GM23248 (cell line): ENCODE measurements around the gene HEG1. TPM values are rescaled to one million over a fixed set of nuclear protein-coding genes. Genes with fewer than 3 reads are reported as not detected.

Source experiments
- DNase-seq: peaks from one replicate; pipeline ENCODE4 v3.0.0-alpha.2; 2015
- H2AFZ ChIP-seq: fragments of 200-600 bp; sonication (generic); 2 replicates; pipeline ENCODE4 v1.6.1; 2016; ENCODE audit warnings: antibody characterized with exemption
- H3F3A ChIP-seq: fragments of 200-600 bp; sonication (generic); 2 replicates; pipeline ENCODE4 v1.6.1; 2016; ENCODE audit warnings: mild to moderate bottlenecking, antibody characterized with exemption, mixed run types; ENCODE audit not compliant: insufficient read depth
- H3K27ac ChIP-seq: fragments of 200-600 bp; sonication (generic); 2 replicates; pipeline ENCODE4 v1.5.1; 2016; ENCODE audit warnings: mild to moderate bottlenecking
- H3K27me3 ChIP-seq: fragments of 200-600 bp; sonication (generic); replicated peaks from 2 replicates; pipeline ENCODE4 v1.6.1; 2016; ENCODE audit warnings: mild to moderate bottlenecking; ENCODE audit not compliant: insufficient read depth
- H3K36me3 ChIP-seq: fragments of 200-600 bp; sonication (generic); 2 replicates; pipeline ENCODE4 v1.6.1; 2016; ENCODE audit warnings: low read depth, mild to moderate bottlenecking
- H3K4me1 ChIP-seq: fragments of 200-600 bp; sonication (generic); 2 replicates; pipeline ENCODE4 v1.6.1; 2016; ENCODE audit warnings: mild to moderate bottlenecking; ENCODE audit not compliant: insufficient read depth
- H3K4me2 ChIP-seq: fragments of 200-600 bp; sonication (generic); one replicate; pipeline ENCODE4 v1.6.1; 2016; ENCODE audit warnings: mild to moderate bottlenecking; ENCODE audit not compliant: unreplicated experiment
- H3K4me3 ChIP-seq: fragments of 200-600 bp; sonication (generic); 2 replicates; pipeline ENCODE4 v1.5.1; 2016; ENCODE audit warnings: mild to moderate bottlenecking
- H3K79me2 ChIP-seq: fragments of 200-600 bp; sonication (generic); 2 replicates; pipeline ENCODE4 v1.6.1; 2016; ENCODE audit warnings: mild to moderate bottlenecking; ENCODE audit not compliant: insufficient read depth
- H3K9ac ChIP-seq: fragments of 200-600 bp; sonication (generic); 2 replicates; pipeline ENCODE4 v1.6.1; 2016; ENCODE audit warnings: mild to moderate bottlenecking
- H3K9me2 ChIP-seq: fragments of 200-600 bp; sonication (generic); 2 replicates; pipeline ENCODE4 v1.6.1; 2016; ENCODE audit warnings: mixed run types, mild to moderate bottlenecking, moderate library complexity; ENCODE audit not compliant: insufficient read depth
- H3K9me3 ChIP-seq: fragments of 200-600 bp; sonication (generic); one replicate; pipeline ENCODE4 v1.6.1; 2017; ENCODE audit warnings: low read depth
- H4K20me1 ChIP-seq: fragments of 200-600 bp; sonication (generic); 2 replicates; pipeline ENCODE4 v1.6.0; 2016; ENCODE audit not compliant: insufficient read depth
- EZH2 ChIP-seq: fragments of 200-600 bp; sonication (generic); IDR thresholded peaks from 2 replicates; pipeline ENCODE4 v1.6.1; 2018; ENCODE audit warnings: antibody characterized with exemption, mild to moderate bottlenecking; ENCODE audit not compliant: insufficient read depth, poor library complexity, severe bottlenecking
- EZH2phosphoT487 ChIP-seq: fragments of 200-600 bp; sonication (generic); IDR thresholded peaks from 2 replicates; pipeline ENCODE4 v1.6.1; 2018; ENCODE audit warnings: antibody characterized with exemption, moderate library complexity, mild to moderate bottlenecking, low read depth; ENCODE audit not compliant: insufficient read depth
- WGBS, 2 experiments: methylation state at CpG; one replicate each; pipeline ENCODE4 v1.1.6; 2015 to 2017; ENCODE audit warnings: low lambda C conversion rate in 2 of 2, low coverage in 1 of 2; ENCODE audit errors: missing lambda C conversion rate in 2 of 2; 5-methylcytosine and 5-hydroxymethylcytosine counted together
- in situ Hi-C: fragments of 300-500 bp; cut with MboI; formaldehyde crosslinking; loops from 2 replicates; pipeline ENCODE4 v1.15.0; 2020
- polyA plus RNA-seq: library from polyadenylated mRNA; unstranded; fragments of >200 nt; fragmentation: Nextera tagmentation; extraction: Ambion mirVana; gene quantifications from 2 replicates; pipeline ENCODE4 v1.2.1, GENCODE V29; 2016
- total RNA-seq: library from RNA; depleted of rRNA; stranded (reverse); fragments of >200 nt; shearing (Covaris generic); gene quantifications from 2 replicates; pipeline ENCODE4 v1.2.3, GENCODE V29; 2014

HEG1 gene
- total and polyA plus RNA-seq, 2 experiments from 2014 or later: 32.1 to 116 TPM

DNA sequence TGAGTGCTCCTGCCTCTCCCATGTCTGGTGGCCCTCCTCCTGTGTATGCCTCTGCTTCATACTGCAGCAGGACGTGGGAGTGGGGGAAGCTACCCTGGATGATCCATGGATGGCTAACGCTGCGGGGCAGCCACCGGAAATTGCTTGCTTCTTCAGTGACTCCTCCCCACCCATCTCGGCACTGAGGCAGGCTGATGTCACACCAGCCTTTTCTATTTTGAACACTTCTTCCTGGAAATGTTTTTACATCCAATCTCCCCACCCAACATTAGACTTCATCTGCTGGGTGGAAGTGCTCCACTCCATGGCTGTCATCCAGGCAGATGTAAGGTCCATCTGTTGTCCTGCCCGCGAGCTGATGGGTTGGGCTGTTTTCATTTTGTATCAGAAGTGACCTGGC lies 62.3 kb downstream of the HEG1 start:
- Histone ChIP-seq H3F3A (peaks cover 94% of the 10 kb centered on the region), H3K79me2 (peaks cover 35% of the 10 kb centered on the region), H3K9me2 (no peaks in the 10 kb centered on the region), H3K4me2 (peak overlapping the region; percentile 5), H3K4me3 (no peak overlapping the region), H3K4me1 (peaks cover 14% of the 10 kb centered on the region), H3K27ac (peak overlapping the region; percentile 54), H4K20me1 (no peaks in the 10 kb centered on the region), H3K27me3 (no peaks in the 10 kb centered on the region), H3K9me3 (no peaks in the 10 kb centered on the region), H3K9ac (peak overlapping the region; percentile 14; the same call in 1 of the 2 replicates), H2AFZ (no peak overlapping the region), H3K36me3 (peaks cover 88% of the 10 kb centered on the region)
- 1% methylated on average over 7 of the region's 7 CpGs for WGBS, 2 experiments
- in situ Hi-C loops: no loop called here
- peak; percentile 87 for DNase-seq
- TF ChIP-seq EZH2phosphoT487 (no peak), EZH2 (no peak)

- H3K9ac ChIP-seq: no peak overlapping the region
- no peak for TF ChIP-seq EZH2
- TF ChIP-seq EZH2phosphoT487: no peak
- H3K36me3 ChIP-seq: peaks cover 79% of the 10 kb centered on the region
- DNase-seq: no peak
- no peak overlapping the region for H2AFZ ChIP-seq
- H3K4me2 ChIP-seq: no peak overlapping the region
- in situ Hi-C loops: no loop called here
- H4K20me1 ChIP-seq: no peaks in the 10 kb centered on the region
- H3K27me3 ChIP-seq: no peaks in the 10 kb centered on the region
- no peak overlapping the region for H3K4me3 ChIP-seq
- no peaks in the 10 kb centered on the region for H3K9me3 ChIP-seq
- H3K9me2 ChIP-seq: no peaks in the 10 kb centered on the region
- H3F3A ChIP-seq: peaks cover 88% of the 10 kb centered on the region
- WGBS, 2 experiments: 85 to 96% methylated on average over 5 of the region's 5 CpGs
- H3K27ac ChIP-seq: no peak overlapping the region
- H3K4me1 ChIP-seq: peaks cover 22% of the 10 kb centered on the region
- peaks cover 20% of the 10 kb centered on the region for H3K79me2 ChIP-seq
Observed at GRCh38 chr3:124992041-124992440, 63.8 kb downstream of the HEG1 start.

DNA sequence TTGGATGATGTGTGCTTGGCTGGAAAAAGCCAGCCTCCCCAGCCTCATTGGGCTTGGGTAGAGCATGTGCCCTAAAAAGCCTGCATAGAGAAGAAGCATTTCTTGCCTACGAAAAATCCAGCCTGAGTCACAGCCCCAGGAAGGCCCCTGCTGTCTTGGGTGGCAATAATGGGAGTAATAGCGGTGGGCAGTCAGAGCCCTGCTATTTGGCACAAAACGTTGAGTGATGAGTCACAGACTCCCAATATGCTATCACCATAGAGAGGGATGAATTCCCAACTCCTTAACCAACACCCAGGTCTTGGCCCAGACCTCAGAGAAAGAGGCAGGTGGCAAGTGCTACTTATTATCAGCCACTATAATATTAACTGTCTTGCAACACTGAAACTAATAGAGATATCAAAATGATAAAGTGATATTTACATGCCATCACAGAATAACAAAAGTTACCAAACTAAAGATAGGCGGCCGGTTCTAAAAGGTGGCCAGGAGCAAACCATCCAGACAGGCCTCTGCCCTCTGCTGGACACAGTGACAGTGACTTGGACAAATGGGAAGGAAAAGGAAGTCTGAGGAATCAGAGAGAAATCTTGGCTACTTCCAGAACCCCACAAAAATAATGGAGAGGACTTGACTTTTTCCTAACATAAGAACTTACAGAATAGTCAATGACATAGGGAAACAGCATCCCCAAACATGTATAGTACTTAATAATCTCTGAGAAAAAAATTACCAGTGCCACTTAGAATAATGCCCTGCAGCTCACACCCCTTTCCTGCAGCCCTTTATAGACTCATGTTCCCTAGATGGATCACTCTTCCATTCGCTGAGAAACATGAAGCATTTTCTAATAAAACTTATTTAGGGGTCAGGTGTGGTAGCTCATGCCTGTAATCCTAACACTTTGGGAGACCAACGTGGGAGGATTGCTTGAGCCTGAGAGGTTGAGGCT lies 69.3 kb downstream of the HEG1 start:
- in situ Hi-C loops: no loop called here
- Histone ChIP-seq H3K4me2 (peak overlapping the region; percentile 68), H3K36me3 (peaks cover 65% of the 10 kb centered on the region), H3K9ac (peak overlapping the region; percentile 83), H3K4me3 (peak overlapping the region; percentile 40), H3K79me2 (peaks cover 29% of the 10 kb centered on the region), H3F3A (peaks cover 66% of the 10 kb centered on the region), H3K27ac (peak overlapping the region; percentile 99), H3K27me3 (no peaks in the 10 kb centered on the region), H3K9me2 (no peaks in the 10 kb centered on the region), H3K4me1 (peaks cover 34% of the 10 kb centered on the region), H3K9me3 (no peaks in the 10 kb centered on the region), H2AFZ (no peak overlapping the region), H4K20me1 (no peaks in the 10 kb centered on the region)
- WGBS, 2 experiments: 26 to 27% methylated on average over 7 of the region's 7 CpGs
- no peak for TF ChIP-seq EZH2
- no peak for TF ChIP-seq EZH2phosphoT487
- DNase-seq: peak; percentile 97

DNA sequence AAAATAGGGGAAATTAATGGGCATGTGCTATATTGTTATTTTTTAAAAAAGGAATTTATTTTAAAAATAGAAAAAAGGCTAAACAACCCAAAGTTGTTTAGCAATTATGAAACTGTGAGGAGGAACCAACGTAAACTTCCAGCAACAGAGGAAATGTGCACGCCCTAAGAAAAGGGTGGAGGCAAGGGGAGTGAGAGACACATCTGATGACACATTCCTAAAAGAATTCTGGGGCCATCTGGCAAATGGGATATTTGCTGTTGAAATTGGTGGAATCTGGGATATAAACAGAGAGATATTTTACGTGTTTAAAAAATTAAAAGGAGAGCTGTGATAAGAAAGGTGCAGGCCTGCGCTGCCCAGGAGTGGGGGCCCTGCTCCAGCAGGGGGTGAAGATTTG lies 70.4 kb downstream of the HEG1 start:
- Histone ChIP-seq H3K36me3 (peaks cover 59% of the 10 kb centered on the region), H3K4me1 (peaks cover 34% of the 10 kb centered on the region), H3K4me2 (peak overlapping the region; percentile 68), H3K4me3 (peak overlapping the region; percentile 40), H3K9ac (peak overlapping the region; percentile 83), H3K9me3 (no peaks in the 10 kb centered on the region), H3K27ac (peak overlapping the region; percentile 99), H3K79me2 (peaks cover 22% of the 10 kb centered on the region), H3K9me2 (no peaks in the 10 kb centered on the region), H3K27me3 (no peaks in the 10 kb centered on the region), H4K20me1 (no peaks in the 10 kb centered on the region), H2AFZ (no peak overlapping the region), H3F3A (peaks cover 60% of the 10 kb centered on the region)
- in situ Hi-C loops: no loop called here
- peak; percentile 93 for DNase-seq
- no peak for TF ChIP-seq EZH2
- TF ChIP-seq EZH2phosphoT487: no peak
- 7 to 8% methylated on average over 4 of the region's 4 CpGs for WGBS, 2 experiments
